ENCODE results near the gene MYO3A.

DNA sequence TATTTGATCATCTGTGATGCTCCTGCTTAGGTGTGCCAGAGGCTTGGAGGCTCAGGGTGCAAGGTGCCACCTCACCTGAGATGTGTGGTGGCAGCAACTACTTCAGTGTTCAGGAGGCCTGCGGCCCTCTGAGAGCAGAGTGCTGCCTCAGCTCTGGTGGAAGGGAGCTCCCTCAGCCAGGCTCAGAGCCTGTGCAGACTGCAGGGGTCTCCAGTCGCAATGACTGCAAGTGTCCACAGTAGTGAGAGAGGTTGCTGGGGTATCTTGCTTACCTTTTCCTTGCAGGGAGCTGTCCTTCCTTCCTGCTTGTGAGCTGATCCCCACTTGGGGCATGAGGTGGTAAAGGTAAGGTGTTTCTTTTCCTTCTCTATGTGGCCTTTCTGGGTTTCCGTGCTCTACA is 151.5 kb downstream of the MYO3A start:
- TF ChIP-seq, protein P1, sequence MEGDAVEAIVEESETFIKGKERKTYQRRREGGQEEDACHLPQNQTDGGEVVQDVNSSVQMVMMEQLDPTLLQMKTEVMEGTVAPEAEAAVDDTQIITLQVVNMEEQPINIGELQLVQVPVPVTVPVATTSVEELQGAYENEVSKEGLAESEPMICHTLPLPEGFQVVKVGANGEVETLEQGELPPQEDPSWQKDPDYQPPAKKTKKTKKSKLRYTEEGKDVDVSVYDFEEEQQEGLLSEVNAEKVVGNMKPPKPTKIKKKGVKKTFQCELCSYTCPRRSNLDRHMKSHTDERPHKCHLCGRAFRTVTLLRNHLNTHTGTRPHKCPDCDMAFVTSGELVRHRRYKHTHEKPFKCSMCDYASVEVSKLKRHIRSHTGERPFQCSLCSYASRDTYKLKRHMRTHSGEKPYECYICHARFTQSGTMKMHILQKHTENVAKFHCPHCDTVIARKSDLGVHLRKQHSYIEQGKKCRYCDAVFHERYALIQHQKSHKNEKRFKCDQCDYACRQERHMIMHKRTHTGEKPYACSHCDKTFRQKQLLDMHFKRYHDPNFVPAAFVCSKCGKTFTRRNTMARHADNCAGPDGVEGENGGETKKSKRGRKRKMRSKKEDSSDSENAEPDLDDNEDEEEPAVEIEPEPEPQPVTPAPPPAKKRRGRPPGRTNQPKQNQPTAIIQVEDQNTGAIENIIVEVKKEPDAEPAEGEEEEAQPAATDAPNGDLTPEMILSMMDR (IDR thresholded peaks at IDR 0.05; ENCODE audit: low read depth, low read length, poor library complexity, severe bottlenecking) = no peak
- TF ChIP-seq EZH2phosphoT487 (IDR thresholded peaks at IDR 0.05; ENCODE audit: borderline replicate concordance, low read length) = no peak
